ENCODE results near the gene NEDD4L. TPM values are rescaled to one million over a fixed set of nuclear protein-coding genes. Genes with fewer than 3 reads are reported as not detected.

Gene NEDD4L
- total RNA-seq, 2 experiments from 2014 or later = 11.2 to 13.7 TPM

DNA sequence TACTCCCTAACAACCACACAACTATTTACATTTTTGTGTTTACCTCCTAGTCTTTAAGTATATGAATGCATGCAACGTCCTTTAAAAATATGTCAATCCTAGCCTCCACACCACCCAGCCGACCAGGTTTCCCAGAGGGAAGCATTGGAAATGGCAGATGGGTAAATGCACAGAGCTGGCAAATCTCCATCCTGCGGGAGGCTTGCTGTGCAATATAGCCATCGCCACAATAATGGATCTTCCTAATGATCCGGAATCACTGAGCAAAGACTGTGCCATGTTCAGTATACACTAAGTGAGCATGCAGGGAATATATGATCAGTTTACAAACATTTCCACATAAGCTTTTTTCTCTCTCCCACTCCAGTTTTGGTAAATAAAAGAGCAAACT is 131.8 kb downstream of the NEDD4L start:
- Mint-ChIP-seq H3K4me1 (ENCODE audit: low read depth) (no peaks in the 10 kb centered on the region), H3K9me3 (no peaks in the 10 kb centered on the region), H3K4me3 (no peak overlapping the region), H3K36me3 (ENCODE audit: low read depth) (no peaks in the 10 kb centered on the region), H3K27ac (no peak overlapping the region), H3K27me3 (peaks cover 4% of the 10 kb centered on the region)
- Histone ChIP-seq H3K36me3 (ENCODE audit: insufficient read depth, low read length) (no peaks in the 10 kb centered on the region), H3K4me1 (ENCODE audit: insufficient read depth, low read length) (no peaks in the 10 kb centered on the region), H3K9me3 (ENCODE audit: control insufficient read depth in 1 of 2, insufficient read depth in 1 of 2, low read length in 2 of 2) (no peaks in the 10 kb centered on the region), H3K4me3 (ENCODE audit: low read length) (no peak overlapping the region), H3K27me3 (ENCODE audit: control insufficient read depth in 1 of 2, insufficient read depth in 2 of 2, low read length in 2 of 2) (no peaks in the 10 kb centered on the region), H3K27ac (ENCODE audit: low read depth in 1 of 2, low read length in 2 of 2) (no peak overlapping the region)
- TF ChIP-seq, protein P1, sequence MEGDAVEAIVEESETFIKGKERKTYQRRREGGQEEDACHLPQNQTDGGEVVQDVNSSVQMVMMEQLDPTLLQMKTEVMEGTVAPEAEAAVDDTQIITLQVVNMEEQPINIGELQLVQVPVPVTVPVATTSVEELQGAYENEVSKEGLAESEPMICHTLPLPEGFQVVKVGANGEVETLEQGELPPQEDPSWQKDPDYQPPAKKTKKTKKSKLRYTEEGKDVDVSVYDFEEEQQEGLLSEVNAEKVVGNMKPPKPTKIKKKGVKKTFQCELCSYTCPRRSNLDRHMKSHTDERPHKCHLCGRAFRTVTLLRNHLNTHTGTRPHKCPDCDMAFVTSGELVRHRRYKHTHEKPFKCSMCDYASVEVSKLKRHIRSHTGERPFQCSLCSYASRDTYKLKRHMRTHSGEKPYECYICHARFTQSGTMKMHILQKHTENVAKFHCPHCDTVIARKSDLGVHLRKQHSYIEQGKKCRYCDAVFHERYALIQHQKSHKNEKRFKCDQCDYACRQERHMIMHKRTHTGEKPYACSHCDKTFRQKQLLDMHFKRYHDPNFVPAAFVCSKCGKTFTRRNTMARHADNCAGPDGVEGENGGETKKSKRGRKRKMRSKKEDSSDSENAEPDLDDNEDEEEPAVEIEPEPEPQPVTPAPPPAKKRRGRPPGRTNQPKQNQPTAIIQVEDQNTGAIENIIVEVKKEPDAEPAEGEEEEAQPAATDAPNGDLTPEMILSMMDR (IDR thresholded peaks at IDR 0.05) = no peak
- no peak for ATAC-seq (ENCODE audit: poor library complexity)
- ChIA-PET POLR2A (no interaction called here), CTCF (no interaction called here)
- intact Hi-C loops (cut with DNase I, micrococcal nuclease) = loop anchor here in 1 of 2 experiments (5.0 kb wide), 1 partner anchor 293 kb away; no protein-coding TSS in a partner anchor
- DNase-seq = no peak

DNA sequence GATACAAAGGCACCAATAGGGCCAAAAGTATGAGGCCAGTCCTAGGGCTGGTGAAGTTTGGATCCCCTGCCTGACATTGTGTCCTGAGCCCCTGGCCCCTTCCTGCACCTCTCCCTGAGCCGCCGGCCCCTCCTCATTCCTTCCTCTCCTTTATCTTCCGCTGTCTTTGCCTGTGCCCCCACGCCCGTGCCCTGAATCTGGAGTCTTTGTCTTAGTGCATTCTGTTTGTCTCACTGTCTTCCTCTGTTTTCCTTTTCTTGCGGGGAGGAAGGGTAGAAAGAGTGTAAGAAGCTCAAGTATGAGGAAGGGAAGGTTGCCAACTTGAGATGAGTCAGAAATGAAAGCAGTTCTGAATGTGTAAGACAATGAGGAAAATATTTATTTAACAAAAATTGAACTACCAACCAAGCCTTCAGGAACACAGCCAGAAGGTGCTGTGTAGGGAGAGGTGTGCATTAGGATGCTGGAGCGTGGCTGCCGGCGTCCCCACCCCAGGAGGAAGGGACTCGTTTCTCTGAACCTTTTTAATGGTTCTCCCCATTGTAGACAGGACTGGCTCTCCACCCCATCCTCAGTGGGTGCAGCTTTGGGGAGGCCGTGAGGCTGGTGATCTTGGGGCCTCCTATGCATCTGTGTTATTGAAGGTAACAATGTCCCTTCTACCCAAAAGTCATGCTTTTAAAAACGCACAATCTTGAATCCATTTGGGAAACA is 133.1 kb downstream of the NEDD4L start:
- Histone ChIP-seq H3K27me3 (ENCODE audit: control insufficient read depth in 1 of 2, insufficient read depth in 2 of 2, low read length in 2 of 2) (no peaks in the 10 kb centered on the region), H3K27ac (ENCODE audit: low read depth in 1 of 2, low read length in 2 of 2) (no peak overlapping the region), H3K9me3 (ENCODE audit: control insufficient read depth in 1 of 2, insufficient read depth in 1 of 2, low read length in 2 of 2) (no peaks in the 10 kb centered on the region), H3K4me3 (ENCODE audit: low read length) (no peak overlapping the region), H3K4me1 (ENCODE audit: insufficient read depth, low read length) (no peaks in the 10 kb centered on the region), H3K36me3 (ENCODE audit: insufficient read depth, low read length) (no peaks in the 10 kb centered on the region)
- H3K4me1 Mint-ChIP-seq (ENCODE audit: low read depth) = no peaks in the 10 kb centered on the region
- TF ChIP-seq, protein P1 (IDR thresholded peaks at IDR 0.05) = no peak
- peaks cover 6% of the 10 kb centered on the region for H3K27me3 Mint-ChIP-seq
- H3K4me3 Mint-ChIP-seq = no peak overlapping the region
- no peaks in the 10 kb centered on the region for H3K9me3 Mint-ChIP-seq
- ChIA-PET CTCF (no interaction called here), POLR2A (interaction anchor here (1.4 kb wide), 1 partner anchor 19 kb away, joined by 3 read pairs; no protein-coding TSS in a partner anchor)
- no peak overlapping the region for H3K27ac Mint-ChIP-seq
- DNase-seq = no peak
- intact Hi-C loops (cut with DNase I, micrococcal nuclease) = loop anchor here in 1 of 2 experiments (5.0 kb wide), 1 partner anchor 295 kb away; no protein-coding TSS in a partner anchor
- ATAC-seq (ENCODE audit: poor library complexity) = no peak
- H3K36me3 Mint-ChIP-seq (ENCODE audit: low read depth) = no peaks in the 10 kb centered on the region

DNA sequence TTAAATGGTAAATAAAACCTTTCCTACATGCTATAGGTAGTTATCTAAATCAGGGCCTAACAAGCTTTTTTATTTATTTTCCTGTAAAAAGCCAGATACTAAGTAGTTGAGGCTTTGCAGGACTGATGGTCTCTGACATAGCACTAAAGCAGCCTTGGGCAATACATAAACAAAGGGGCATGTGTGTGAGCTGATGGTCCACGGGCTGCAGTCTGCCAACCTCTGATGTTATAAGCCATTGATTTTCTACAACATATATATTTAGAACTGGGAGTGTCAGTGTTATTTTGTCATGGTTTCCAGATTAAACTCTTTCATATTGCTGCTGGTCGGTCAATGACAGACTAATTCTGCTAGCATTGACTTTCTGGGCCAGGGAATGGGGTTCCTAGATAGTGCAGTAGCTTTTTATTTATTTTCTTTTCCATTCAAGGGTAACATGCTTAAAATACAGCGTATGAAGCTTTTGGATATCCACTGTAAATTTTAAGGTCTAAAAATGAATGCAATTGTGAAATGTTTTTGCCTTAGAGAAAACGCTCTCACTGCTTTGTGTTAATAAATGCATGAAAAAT is 134.0 kb downstream of the NEDD4L start:
- intact Hi-C loops (cut with DNase I, micrococcal nuclease) = loop anchor here in 1 of 2 experiments (5.0 kb wide), 1 partner anchor 296 kb away; no protein-coding TSS in a partner anchor
- DNase-seq = no peak
- TF ChIP-seq, protein P1 (IDR thresholded peaks at IDR 0.05) = no peak
- ChIA-PET CTCF (no interaction called here), POLR2A (interaction anchor here (1.4 kb wide), 1 partner anchor 18 kb away, joined by 3 read pairs; no protein-coding TSS in a partner anchor)
- Mint-ChIP-seq H3K27ac (no peak overlapping the region), H3K4me3 (no peak overlapping the region), H3K27me3 (peaks cover 6% of the 10 kb centered on the region), H3K4me1 (ENCODE audit: low read depth) (no peaks in the 10 kb centered on the region), H3K9me3 (no peaks in the 10 kb centered on the region), H3K36me3 (ENCODE audit: low read depth) (no peaks in the 10 kb centered on the region)
- Histone ChIP-seq H3K27me3 (ENCODE audit: control insufficient read depth in 1 of 2, insufficient read depth in 2 of 2, low read length in 2 of 2) (no peaks in the 10 kb centered on the region), H3K9me3 (ENCODE audit: control insufficient read depth in 1 of 2, insufficient read depth in 1 of 2, low read length in 2 of 2) (no peaks in the 10 kb centered on the region), H3K4me1 (ENCODE audit: insufficient read depth, low read length) (no peaks in the 10 kb centered on the region), H3K4me3 (ENCODE audit: low read length) (no peak overlapping the region), H3K27ac (ENCODE audit: low read depth in 1 of 2, low read length in 2 of 2) (no peak overlapping the region), H3K36me3 (ENCODE audit: insufficient read depth, low read length) (no peaks in the 10 kb centered on the region)
- no peak for ATAC-seq (ENCODE audit: poor library complexity)

All from CD4-positive, alpha-beta T cell (primary cell).